ENCODE data around the gene CCNT2.

- peak; percentile 47 to 82 for TF ChIP-seq POLR2A (IDR thresholded peaks at IDR 0.05)
- peak in 2 of 4 experiments; percentile 27 to 38 for TF ChIP-seq CTCF (IDR thresholded peaks at IDR 0.05)
Observed at GRCh38 chr2:134917888-134918525, 615 bp upstream of the CCNT2 start.

All from sigmoid colon (tissue), 3 donors.